Measurements from ENCODE around the gene NBEAL2. TPM values are rescaled to one million over a fixed set of nuclear protein-coding genes. Genes with fewer than 3 reads are reported as not detected.

NBEAL2 gene
- total and polyA plus RNA-seq, 7 donors: 5.4 to 13.0 (median 7.4) TPM

DNA sequence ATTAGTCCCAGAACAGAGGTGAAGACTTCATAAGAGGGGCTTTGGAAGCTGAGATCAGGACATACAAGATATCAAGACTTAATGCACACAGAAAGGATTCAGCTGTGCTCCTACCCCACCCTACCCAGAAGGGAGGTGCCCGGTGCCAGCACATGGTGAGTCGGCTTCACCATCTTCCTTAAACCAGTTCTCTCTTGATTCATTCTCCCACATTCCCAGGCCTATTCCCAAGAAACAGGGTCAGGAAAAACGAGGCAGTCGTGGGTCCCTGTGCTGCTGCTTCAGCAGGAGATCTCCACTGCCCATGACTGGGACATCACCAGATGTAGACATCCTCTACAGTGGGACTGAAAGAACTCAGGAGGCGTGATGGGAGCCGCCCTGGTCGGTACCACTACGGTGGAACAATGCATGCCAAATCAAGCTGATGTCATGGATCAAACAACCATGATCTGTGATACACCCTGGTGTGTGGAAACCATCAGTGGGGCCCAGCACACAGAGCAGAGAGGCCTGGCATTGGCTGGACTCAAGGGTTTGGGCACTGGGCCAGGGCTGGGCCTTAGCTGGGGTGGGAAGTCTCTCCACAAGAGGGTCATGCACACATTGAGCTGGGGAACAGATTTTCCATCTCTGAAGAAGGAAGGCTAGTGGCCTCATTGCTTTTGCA, 44.8 kb upstream of the NBEAL2 start:
- no peaks in the 10 kb centered on the region for H3K9me3 ChIP-seq
- H3K36me3 ChIP-seq (ENCODE audit: insufficient read depth in 1 of 2, low read depth in 1 of 2): peaks cover 0 to 17% of the 10 kb centered on the region in 2 donors
- intact Hi-C loops (cut with DNase I): loop anchor here (5.0 kb wide), 1 partner anchor 38 kb away; no protein-coding TSS in a partner anchor
- TF ChIP-seq, protein P1, sequence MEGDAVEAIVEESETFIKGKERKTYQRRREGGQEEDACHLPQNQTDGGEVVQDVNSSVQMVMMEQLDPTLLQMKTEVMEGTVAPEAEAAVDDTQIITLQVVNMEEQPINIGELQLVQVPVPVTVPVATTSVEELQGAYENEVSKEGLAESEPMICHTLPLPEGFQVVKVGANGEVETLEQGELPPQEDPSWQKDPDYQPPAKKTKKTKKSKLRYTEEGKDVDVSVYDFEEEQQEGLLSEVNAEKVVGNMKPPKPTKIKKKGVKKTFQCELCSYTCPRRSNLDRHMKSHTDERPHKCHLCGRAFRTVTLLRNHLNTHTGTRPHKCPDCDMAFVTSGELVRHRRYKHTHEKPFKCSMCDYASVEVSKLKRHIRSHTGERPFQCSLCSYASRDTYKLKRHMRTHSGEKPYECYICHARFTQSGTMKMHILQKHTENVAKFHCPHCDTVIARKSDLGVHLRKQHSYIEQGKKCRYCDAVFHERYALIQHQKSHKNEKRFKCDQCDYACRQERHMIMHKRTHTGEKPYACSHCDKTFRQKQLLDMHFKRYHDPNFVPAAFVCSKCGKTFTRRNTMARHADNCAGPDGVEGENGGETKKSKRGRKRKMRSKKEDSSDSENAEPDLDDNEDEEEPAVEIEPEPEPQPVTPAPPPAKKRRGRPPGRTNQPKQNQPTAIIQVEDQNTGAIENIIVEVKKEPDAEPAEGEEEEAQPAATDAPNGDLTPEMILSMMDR (IDR thresholded peaks at IDR 0.05): no peak
- H3K4me1 ChIP-seq: peaks cover 95% of the 10 kb centered on the region
- ATAC-seq (peak; percentile 8 to 45 (median 14)), DNase-seq (peak; percentile 61 to 72)
- no peaks in the 10 kb centered on the region for H3K27me3 ChIP-seq (ENCODE audit: insufficient read depth in 3 of 3, low read length in 2 of 3)
- peak overlapping the region; percentile 77 for H3K27ac ChIP-seq
- no peak overlapping the region for H3K4me3 ChIP-seq
- 41 to 62% (median 41%) methylated on average over 8 of the region's 8 CpGs for WGBS, 3 donors

DNA sequence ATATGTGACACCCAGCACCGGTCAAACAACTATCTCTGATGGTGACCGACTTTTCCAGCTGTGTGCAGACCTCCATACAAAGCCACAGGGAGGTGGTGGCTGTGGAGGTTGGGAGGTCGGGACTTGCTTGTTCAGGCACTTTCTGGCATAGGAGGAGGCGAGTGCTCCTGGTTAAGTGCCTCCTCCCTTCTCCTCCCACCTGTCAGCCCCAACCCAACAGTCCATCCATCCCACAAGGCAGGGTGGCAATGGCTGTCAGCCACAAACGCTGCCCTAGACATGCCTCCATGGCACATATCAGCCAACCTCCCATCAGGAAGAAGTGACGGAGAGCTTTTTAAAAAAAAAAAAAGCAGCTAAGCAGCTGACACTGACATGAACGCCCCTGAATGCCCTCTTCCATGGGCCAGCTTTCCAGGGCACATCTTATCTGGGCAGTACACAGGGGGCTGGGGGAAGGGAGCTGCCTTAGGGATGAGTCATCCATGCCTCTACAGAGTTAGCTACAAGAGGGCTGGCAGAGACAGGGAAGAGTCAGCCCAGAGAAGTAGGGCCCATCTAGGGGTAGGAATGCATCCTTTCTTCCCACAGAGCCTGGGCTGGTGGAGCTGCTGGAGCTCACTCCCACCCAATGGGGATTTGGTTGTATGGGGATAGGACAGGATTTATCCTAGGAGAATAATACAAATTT, 44.2 kb upstream of the NBEAL2 start:
- Histone ChIP-seq H3K27ac (peak overlapping the region; percentile 77), H3K4me3 (no peak overlapping the region), H3K27me3 (ENCODE audit: insufficient read depth in 3 of 3, low read length in 2 of 3) (no peaks in the 10 kb centered on the region), H3K9me3 (no peaks in the 10 kb centered on the region), H3K36me3 (ENCODE audit: insufficient read depth in 1 of 2, low read depth in 1 of 2) (peaks cover 0 to 24% of the 10 kb centered on the region in 2 donors), H3K4me1 (peaks cover 89% of the 10 kb centered on the region)
- ATAC-seq: peak; percentile 92 to 95 (median 94)
- intact Hi-C loops (cut with DNase I): loop anchor here (5.0 kb wide), 1 partner anchor 37 kb away; no protein-coding TSS in a partner anchor
- WGBS, 3 donors: 23 to 37% (median 25%) methylated on average over 7 of the region's 7 CpGs
- TF ChIP-seq, protein P1 (IDR thresholded peaks at IDR 0.05): peak; percentile 68
- peak; percentile 83 to 93 for DNase-seq

DNA sequence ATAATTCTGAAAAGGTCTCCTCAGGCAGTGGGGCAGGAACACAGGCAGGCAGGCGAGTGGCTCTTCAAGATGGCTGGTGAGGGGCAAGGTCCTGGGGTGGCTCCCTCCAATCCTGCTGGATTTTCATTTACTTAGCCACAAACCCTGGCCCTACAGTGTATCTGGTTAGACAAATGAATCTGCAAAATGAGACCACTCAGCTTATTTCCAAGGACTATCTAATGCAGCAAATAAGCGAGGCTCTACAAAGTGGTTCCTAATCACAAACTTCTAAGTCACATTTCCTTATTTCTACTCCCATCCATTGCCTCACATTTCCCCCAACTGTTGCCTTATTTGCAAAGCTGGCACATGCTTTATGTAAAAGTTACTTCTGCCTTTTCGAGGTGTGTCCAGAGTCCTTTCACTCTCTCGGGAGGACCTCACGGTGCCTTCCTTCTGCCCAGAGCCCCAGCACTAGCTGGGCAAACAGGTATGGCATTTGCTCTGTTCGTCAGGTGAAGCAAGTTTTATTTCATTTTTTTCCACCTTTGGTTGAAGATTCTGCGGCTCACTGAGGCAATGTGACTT, 43.4 kb upstream of the NBEAL2 start:
- TF ChIP-seq, protein P1 (IDR thresholded peaks at IDR 0.05): no peak
- H3K4me3 ChIP-seq: no peak overlapping the region
- no peaks in the 10 kb centered on the region for H3K9me3 ChIP-seq
- ATAC-seq: no peak
- WGBS, 3 donors: 60 to 82% (median 70%) methylated on average over 7 of the region's 7 CpGs
- H3K4me1 ChIP-seq: peaks cover 81% of the 10 kb centered on the region
- intact Hi-C loops (cut with DNase I): loop anchor here (5.0 kb wide), 1 partner anchor 36 kb away; no protein-coding TSS in a partner anchor
- peak in 1 of 2 donors; percentile 37 for DNase-seq
- H3K27ac ChIP-seq: peak overlapping the region; percentile 77
- peaks cover 0 to 29% of the 10 kb centered on the region in 2 donors for H3K36me3 ChIP-seq (ENCODE audit: insufficient read depth in 1 of 2, low read depth in 1 of 2)
- H3K27me3 ChIP-seq (ENCODE audit: insufficient read depth in 3 of 3, low read length in 2 of 3): no peaks in the 10 kb centered on the region

DNA sequence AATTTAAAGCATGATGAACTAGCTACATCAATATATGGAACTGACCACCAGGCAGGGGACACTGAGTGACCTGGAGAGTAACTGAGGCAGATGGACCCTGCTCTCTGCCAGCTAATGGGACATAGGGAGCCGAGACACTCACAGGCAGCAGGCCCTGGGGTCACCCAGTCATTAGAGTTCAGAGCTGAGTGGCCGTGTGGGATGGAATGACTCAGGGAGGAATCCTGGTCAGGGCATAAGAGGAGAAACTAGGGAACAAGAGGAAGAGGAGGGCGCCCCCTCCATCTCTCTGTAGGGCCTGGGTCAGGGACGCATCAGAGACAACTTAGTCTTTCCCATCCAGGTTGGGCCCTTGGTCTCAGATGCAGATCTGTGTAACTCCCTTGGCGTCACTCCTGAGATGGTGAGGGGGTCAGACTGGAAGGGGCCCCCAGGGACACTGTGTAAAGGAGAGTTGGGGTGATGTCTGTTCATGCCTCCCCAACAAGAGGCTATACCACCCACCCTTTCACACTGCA, 42.7 kb upstream of the NBEAL2 start:
- DNase-seq: peak in 1 of 2 donors; percentile 46
- H3K27ac ChIP-seq: peak overlapping the region; percentile 77
- 72 to 84% (median 73%) methylated on average over 5 of the region's 5 CpGs for WGBS, 3 donors
- H3K4me1 ChIP-seq: peaks cover 77% of the 10 kb centered on the region
- intact Hi-C loops (cut with DNase I): loop anchor here (5.0 kb wide), 1 partner anchor 36 kb away; no protein-coding TSS in a partner anchor
- peak in 2 of 4 donors; percentile 20 to 29 for ATAC-seq
- H3K9me3 ChIP-seq: no peaks in the 10 kb centered on the region
- H3K36me3 ChIP-seq (ENCODE audit: insufficient read depth in 1 of 2, low read depth in 1 of 2): peaks cover 0 to 29% of the 10 kb centered on the region in 2 donors
- TF ChIP-seq, protein P1 (IDR thresholded peaks at IDR 0.05): no peak
- no peak overlapping the region for H3K4me3 ChIP-seq
- no peaks in the 10 kb centered on the region for H3K27me3 ChIP-seq (ENCODE audit: insufficient read depth in 3 of 3, low read length in 2 of 3)

All from psoas muscle (tissue), 8 donors.